Endodermal cell (in vitro differentiated cells): ENCODE measurements around the gene FYB2. TPM values are rescaled to one million over a fixed set of nuclear protein-coding genes. Genes with fewer than 3 reads are reported as not detected.

ENCODE experiments used
- DNase-seq: peaks from one replicate; pipeline ENCODE4 v3.0.0-alpha.2; 2017
- H3K27ac ChIP-seq: 2 replicates; pipeline ENCODE4 v1.5.1; 2013; ENCODE audit warnings: mild to moderate bottlenecking, low read depth, low read length, moderate library complexity
- H3K27me3 ChIP-seq: 2 replicates; pipeline ENCODE4 v1.6.1; 2013; ENCODE audit warnings: mild to moderate bottlenecking, low read length, moderate library complexity; ENCODE audit not compliant: insufficient read depth, control insufficient read depth, poor library complexity, severe bottlenecking
- H3K36me3 ChIP-seq: 2 replicates; pipeline ENCODE4 v1.7.0; 2013; ENCODE audit warnings: mild to moderate bottlenecking, low read length, moderate library complexity; ENCODE audit not compliant: control insufficient read depth, insufficient read depth
- H3K4me1 ChIP-seq: one replicate; pipeline ENCODE4 v1.7.0; 2013; ENCODE audit warnings: low read length; ENCODE audit not compliant: control insufficient read depth, insufficient read depth
- H3K4me3 ChIP-seq: 2 replicates; pipeline ENCODE4 v1.5.1; 2013; ENCODE audit warnings: mild to moderate bottlenecking, low read length, moderate library complexity
- H3K9ac ChIP-seq: 2 replicates; pipeline ENCODE4 v1.6.1; 2013; ENCODE audit warnings: mild to moderate bottlenecking, low read length, moderate library complexity; ENCODE audit not compliant: poor library complexity, severe bottlenecking; ENCODE audit errors: extremely low read depth
- H3K9me3 ChIP-seq: 2 replicates; pipeline ENCODE4 v1.6.1; 2013; ENCODE audit warnings: mild to moderate bottlenecking, low read length, moderate library complexity; ENCODE audit not compliant: control insufficient read depth
- H3K27ac Mint-ChIP-seq: 2 replicates; pipeline ENCODE4 v1.8.0; 2020; ENCODE audit warnings: mixed read lengths
- H3K27me3 Mint-ChIP-seq: 2 replicates; pipeline ENCODE4 v1.8.0; 2021; ENCODE audit warnings: mild to moderate bottlenecking, mixed read lengths; ENCODE audit not compliant: insufficient read depth
- H3K36me3 Mint-ChIP-seq: 2 replicates; pipeline ENCODE4 v1.8.0; 2020; ENCODE audit warnings: low read depth, mixed read lengths
- H3K4me1 Mint-ChIP-seq: 2 replicates; pipeline ENCODE4 v1.8.0; 2020; ENCODE audit warnings: mixed read lengths
- H3K4me3 Mint-ChIP-seq: 2 replicates; pipeline ENCODE4 v1.8.0; 2020; ENCODE audit warnings: mild to moderate bottlenecking, moderate library complexity, mixed read lengths
- H3K9me3 Mint-ChIP-seq: 2 replicates; pipeline ENCODE4 v1.8.0; 2020; ENCODE audit warnings: mild to moderate bottlenecking, mixed read lengths
- WGBS, 2 experiments: methylation state at CpG; one replicate each; pipeline versions ENCODE4 v1.1.5 to v1.1.7; 2013; ENCODE audit warnings: missing lambda C conversion rate in 2 of 2, mixed read lengths in 1 of 2; ENCODE audit not compliant: insufficient coverage in 1 of 2, insufficient read length in 1 of 2; 5-methylcytosine and 5-hydroxymethylcytosine counted together
- total RNA-seq, 2 donors: library from RNA; stranded (reverse); fragmentation: NEBNext Ultra II Directional in 1 of 2; extraction: Animal tissue kit (Norgen Biotek cat#: 25700) in 1 of 2; gene quantifications; 2 replicates in 1 of 2; 3 replicates in 1 of 2; pipeline ENCODE4 v1.2.1, GENCODE V29; 2021
- TF ChIP-seq, protein P1 (sequence below): fragments of 200-600 bp; sonication (generic); conservative IDR thresholded peaks from 2 replicates; pipeline ENCODE4 v1.5.0; 2021; ENCODE audit warnings: antibody characterized with exemption, mild to moderate bottlenecking

FYB2 gene
- total RNA-seq, 2 donors from 2014 or later = 8.2 to 12.0 TPM

- Histone ChIP-seq H3K36me3 (no peaks in the 10 kb centered on the region), H3K9ac (no peak overlapping the region), H3K27me3 (no peaks in the 10 kb centered on the region), H3K4me3 (no peak overlapping the region), H3K9me3 (no peaks in the 10 kb centered on the region), H3K27ac (no peak overlapping the region), H3K4me1 (peaks cover 14% of the 10 kb centered on the region)
- H3K27me3 Mint-ChIP-seq = peaks cover 4% of the 10 kb centered on the region
- no peaks in the 10 kb centered on the region for H3K9me3 Mint-ChIP-seq
- no peak overlapping the region for H3K27ac Mint-ChIP-seq
- WGBS, 2 experiments = 76 to 89% methylated on average over 3 to 5 of the region's 7 CpGs
- DNase-seq = no peak
- H3K4me3 Mint-ChIP-seq = no peak overlapping the region
- no peaks in the 10 kb centered on the region for H3K36me3 Mint-ChIP-seq
- peaks cover 29% of the 10 kb centered on the region for H3K4me1 Mint-ChIP-seq
- TF ChIP-seq, protein P1, sequence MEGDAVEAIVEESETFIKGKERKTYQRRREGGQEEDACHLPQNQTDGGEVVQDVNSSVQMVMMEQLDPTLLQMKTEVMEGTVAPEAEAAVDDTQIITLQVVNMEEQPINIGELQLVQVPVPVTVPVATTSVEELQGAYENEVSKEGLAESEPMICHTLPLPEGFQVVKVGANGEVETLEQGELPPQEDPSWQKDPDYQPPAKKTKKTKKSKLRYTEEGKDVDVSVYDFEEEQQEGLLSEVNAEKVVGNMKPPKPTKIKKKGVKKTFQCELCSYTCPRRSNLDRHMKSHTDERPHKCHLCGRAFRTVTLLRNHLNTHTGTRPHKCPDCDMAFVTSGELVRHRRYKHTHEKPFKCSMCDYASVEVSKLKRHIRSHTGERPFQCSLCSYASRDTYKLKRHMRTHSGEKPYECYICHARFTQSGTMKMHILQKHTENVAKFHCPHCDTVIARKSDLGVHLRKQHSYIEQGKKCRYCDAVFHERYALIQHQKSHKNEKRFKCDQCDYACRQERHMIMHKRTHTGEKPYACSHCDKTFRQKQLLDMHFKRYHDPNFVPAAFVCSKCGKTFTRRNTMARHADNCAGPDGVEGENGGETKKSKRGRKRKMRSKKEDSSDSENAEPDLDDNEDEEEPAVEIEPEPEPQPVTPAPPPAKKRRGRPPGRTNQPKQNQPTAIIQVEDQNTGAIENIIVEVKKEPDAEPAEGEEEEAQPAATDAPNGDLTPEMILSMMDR = no peak
Measured at GRCh38 chr1:56799605-56800400, 19.4 kb downstream of the FYB2 start.

DNA sequence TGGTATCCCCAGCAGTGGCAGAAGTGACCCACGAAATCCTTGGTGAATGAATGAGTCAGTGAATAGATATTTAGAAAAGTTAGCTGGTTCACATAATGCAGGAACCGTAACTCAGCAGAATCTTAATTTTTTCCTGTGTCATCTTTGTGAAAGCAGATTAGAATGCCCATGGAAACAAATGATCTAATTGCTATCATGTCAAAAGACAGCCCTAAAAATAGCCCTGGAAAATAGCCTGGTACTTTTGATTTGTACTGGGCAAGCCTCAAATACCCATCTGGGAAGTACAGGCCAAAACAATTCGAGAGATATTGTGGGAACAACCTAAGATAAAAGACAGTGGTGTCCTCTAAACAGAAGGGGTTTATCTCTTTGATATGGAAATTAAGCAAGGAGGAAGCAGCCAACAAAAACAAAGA, 21.1 kb downstream of the FYB2 start:
- Histone ChIP-seq H3K9ac (no peak overlapping the region), H3K4me1 (peaks cover 14% of the 10 kb centered on the region), H3K36me3 (no peaks in the 10 kb centered on the region), H3K4me3 (no peak overlapping the region), H3K27ac (no peak overlapping the region), H3K9me3 (no peaks in the 10 kb centered on the region), H3K27me3 (no peaks in the 10 kb centered on the region)
- 42 to 46% methylated on average over 3 of the region's 3 CpGs for WGBS, 2 experiments
- no peak overlapping the region for H3K4me3 Mint-ChIP-seq
- no peak overlapping the region for H3K27ac Mint-ChIP-seq
- H3K27me3 Mint-ChIP-seq = peaks cover 2% of the 10 kb centered on the region
- no peaks in the 10 kb centered on the region for H3K36me3 Mint-ChIP-seq
- peaks cover 32% of the 10 kb centered on the region for H3K4me1 Mint-ChIP-seq
- no peaks in the 10 kb centered on the region for H3K9me3 Mint-ChIP-seq
- no peak for DNase-seq
- TF ChIP-seq, protein P1 = no peak

GRCh38 chr1:56797065-56797685, 22.0 kb downstream of the FYB2 start:
- no peak overlapping the region for H3K27ac Mint-ChIP-seq
- H3K9me3 ChIP-seq = no peaks in the 10 kb centered on the region
- WGBS, 2 experiments = 85 to 87% methylated on average over 2 to 5 of the region's 5 CpGs
- no peak overlapping the region for H3K4me3 ChIP-seq
- no peak overlapping the region for H3K9ac ChIP-seq
- H3K36me3 ChIP-seq = no peaks in the 10 kb centered on the region
- H3K4me1 ChIP-seq = peaks cover 14% of the 10 kb centered on the region
- no peak overlapping the region for H3K4me3 Mint-ChIP-seq
- no peak overlapping the region for H3K27ac ChIP-seq
- H3K4me1 Mint-ChIP-seq = peaks cover 33% of the 10 kb centered on the region
- H3K36me3 Mint-ChIP-seq = no peaks in the 10 kb centered on the region
- peaks cover 2% of the 10 kb centered on the region for H3K27me3 Mint-ChIP-seq
- DNase-seq = no peak
- no peaks in the 10 kb centered on the region for H3K9me3 Mint-ChIP-seq
- TF ChIP-seq, protein P1 = no peak
- H3K27me3 ChIP-seq = no peaks in the 10 kb centered on the region
